GM18858 (cell line): ENCODE measurements around the gene MAN1A1.
"Not testable (repeated sequence)": the region's sequence is repeated elsewhere in the genome, so short reads cannot be mapped to it uniquely, and the experiment has no call there.

Source experiments
- ATAC-seq: cut with Tn5 transposase; IDR thresholded peaks from one replicate; pipeline ENCODE4 v1.9.1; 2021; ENCODE audit not compliant: unreplicated experiment

Gene MAN1A1

DNA sequence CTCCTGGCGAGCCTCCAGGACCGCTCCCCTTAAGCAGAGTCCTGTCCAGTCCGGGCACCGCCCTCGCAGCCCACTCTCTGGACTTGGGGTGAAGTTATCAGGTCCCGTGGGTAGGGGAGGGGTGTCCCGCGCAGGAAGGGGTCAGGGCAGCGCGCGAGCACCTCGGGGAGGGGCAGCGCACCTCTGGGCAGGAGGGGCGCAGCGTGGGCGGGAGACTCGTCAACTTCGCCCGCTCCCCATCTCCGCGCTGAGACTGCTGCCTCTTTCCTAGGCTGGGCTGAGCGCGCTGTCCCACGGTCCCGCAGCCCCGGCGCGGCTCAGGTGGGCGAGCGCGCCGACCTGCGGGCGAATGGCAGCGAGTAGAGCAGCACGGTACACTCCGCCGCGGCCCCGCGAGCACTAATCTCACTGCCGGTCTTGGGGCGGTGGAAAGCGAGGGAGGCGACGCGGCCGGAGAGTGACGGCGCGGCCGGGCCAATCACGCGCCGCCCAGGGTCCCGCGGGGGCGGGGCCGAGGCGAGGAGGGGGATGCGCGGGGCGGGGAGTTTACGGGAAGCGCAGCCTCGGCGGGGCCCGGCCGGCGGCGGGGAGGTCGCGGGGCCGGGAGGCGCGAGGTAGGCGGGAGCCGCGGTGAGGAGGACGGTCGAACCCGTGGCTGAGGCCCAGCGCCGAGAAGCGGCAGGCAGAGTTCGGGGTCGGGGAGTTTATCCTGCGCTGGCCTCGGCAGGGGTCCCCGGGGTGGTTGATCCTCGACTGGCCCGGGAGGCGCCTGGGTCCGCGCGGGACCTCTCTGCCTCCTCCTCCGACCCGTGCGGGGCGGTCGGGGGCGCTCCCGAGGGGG lies at the start of gene MAN1A1:
Gene MAN1A1, minus strand, starts transcription at position 401 of the 841 bp plus-strand sequence. CDS start 696 bp downstream, outside the sequence.
- peak; percentile 62 for ATAC-seq

DNA sequence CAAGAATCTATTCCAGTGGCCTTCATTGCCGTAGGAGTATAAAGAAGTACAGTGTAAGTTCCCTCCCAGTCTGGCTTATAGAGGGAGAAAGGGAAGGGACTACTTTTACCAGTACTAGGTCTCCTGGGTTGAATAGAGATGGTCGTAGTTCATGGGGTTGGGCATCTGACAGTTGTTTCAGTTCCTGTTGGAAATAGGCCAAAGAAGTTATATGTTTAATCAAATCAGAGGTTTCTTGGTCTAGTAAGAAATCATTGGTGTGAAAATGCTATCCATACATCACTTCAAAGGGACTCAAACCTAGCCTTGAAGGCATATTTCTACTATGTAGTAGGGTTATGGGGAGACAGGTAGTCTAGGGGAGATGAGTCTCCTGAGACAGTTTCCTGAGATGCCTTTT lies 45.6 kb upstream of the MAN1A1 start:
- peak; percentile 61 for ATAC-seq

DNA sequence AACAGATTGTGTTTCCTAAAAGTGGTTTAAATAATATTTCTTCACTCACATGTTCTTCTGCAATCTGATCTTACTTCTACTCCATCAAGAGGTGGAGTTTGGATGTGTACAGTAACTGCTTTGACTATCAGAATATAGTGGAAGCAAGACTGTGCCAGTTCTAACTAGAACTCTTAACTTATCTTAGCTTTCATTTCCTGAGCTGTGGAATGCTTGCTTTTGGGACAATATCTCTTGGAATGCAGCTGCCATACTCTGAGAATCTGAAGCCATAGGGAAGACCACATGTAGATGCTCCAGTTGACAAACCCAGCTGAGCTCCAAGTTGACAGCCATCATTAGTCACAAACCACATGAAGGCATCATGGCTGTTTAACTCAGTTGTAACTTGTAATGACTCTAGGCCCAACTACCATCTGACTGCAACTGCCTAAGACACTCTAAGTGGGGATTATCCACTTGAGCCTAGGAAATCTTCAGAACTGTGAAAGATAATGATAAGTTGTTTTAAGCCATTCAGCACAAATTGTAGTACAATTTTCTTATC lies 40.8 kb upstream of the MAN1A1 start:
- no peak for ATAC-seq

- no peak for ATAC-seq
These were observed 36.4 kb upstream of the MAN1A1 start for GRCh38 chr6:119385994-119386393.

GRCh38 chr6:119384444-119384843 lies 34.9 kb upstream of the MAN1A1 start:
- ATAC-seq: no peak

- ATAC-seq: no peak
These were observed 30.2 kb upstream of the MAN1A1 start for GRCh38 chr6:119379809-119380208.

DNA sequence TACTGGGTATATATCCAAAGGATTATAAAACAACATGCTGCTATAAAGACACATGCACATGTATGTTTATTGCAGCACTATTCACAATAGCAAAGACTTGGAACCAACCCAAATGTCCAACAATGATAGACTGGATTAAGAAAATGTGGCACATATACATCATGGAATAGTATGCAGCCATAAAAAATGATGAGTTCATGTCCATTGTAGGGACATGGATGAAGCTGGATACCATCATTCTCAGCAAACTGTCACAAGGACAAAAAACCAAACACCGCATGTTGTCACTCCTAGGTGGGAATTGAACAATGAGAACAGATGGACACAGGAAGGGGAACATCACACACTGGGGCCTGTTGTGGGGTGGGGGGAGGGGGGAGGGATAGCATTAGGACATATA lies 27.5 kb upstream of the MAN1A1 start:
- ATAC-seq: not testable (repeated sequence)

DNA sequence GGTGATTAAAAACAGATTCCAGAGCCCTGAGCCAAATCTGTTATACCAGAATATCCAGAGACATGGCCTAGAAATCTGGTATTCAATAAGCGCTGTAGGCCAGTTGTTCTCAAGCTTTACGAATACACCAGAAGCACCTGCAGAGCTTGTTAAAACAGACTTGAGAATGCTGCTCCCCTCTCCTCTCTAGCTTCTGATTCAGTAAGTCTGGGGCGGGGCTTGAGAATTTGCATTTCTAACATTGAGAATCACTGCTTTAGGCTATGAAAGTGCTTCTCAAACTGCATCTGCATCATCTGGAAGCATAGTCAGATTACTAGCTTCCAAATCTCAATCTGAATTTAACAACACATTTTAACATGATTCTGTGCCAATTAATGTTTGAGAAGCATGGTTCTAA lies 20.5 kb upstream of the MAN1A1 start:
- no peak for ATAC-seq

DNA sequence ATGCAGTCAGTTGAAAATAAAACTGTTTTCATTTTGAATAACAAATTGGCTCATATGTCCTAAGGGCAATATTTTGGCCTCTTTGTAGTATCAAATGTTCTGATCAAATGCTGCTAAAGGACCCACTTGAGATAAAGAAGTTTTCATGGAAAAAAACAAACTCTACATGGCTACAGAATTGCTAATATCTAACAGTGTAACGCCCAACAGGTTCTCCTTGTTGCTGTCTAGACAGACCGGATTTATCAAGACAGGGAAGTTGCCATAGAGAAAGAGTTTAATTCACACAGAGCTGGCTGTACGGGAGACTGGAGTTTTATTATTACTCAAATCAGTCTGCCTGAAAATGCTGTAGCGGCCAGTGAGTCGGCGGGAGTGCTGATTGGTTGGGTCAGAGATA lies 19.4 kb upstream of the MAN1A1 start:
- no peak for ATAC-seq

GRCh38 chr6:119361209-119361608 lies 11.6 kb upstream of the MAN1A1 start:
- no peak for ATAC-seq

DNA sequence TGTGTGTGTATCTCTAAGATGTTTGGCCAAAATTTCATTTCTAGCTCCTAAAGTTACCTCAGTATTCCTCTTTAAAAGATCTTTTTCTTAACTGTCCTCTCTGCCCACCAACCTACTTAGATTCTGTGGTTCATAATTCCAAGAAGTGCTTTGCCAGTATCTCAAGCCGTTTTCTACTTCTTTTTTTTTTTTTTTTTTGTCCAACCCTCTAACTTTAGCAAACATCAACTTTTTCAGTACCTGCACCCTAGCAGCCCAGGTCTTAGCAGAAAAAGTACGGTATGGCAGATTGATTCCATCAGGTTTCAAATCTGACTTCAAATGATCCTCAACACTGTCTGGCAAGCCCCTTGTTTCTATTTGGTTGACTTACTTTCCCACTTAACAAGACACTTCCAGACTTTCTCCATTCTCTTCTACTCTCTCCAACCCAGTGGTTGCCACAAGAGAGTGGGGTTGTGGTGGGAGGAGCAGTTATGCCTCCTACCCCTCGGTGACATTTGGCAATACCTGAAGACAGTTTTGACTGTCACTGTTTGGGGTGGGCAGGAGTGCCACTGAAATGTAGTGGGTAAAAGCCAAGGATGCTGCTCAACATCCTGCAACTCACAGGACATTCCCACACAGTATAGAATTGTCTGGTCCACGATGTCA lies 10.8 kb upstream of the MAN1A1 start:
- ATAC-seq: no peak

- no peak for ATAC-seq
These were observed 6.3 kb upstream of the MAN1A1 start for GRCh38 chr6:119355890-119356289.

GRCh38 chr6:119355157-119355556 lies 5.6 kb upstream of the MAN1A1 start:
- ATAC-seq: no peak

DNA sequence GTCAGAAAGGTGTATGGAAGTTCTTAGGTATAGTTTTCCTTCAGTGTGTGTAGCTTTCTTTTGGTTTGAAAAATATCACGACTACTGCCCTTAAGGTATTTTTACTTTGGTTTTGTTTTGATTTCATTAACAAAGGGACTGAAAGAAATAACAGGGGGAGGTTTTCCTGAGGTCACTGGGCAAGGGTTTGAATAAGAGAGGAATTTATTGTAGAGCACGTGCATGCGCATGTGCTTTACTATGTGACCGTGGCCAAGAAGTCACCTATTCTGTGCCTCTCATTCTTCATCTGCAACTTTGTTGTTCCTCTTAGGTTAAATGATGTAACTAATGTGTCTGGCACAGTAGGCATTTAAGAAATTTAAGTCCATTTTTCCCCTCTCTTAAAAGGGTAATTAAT lies 4.1 kb upstream of the MAN1A1 start:
- no peak for ATAC-seq

DNA sequence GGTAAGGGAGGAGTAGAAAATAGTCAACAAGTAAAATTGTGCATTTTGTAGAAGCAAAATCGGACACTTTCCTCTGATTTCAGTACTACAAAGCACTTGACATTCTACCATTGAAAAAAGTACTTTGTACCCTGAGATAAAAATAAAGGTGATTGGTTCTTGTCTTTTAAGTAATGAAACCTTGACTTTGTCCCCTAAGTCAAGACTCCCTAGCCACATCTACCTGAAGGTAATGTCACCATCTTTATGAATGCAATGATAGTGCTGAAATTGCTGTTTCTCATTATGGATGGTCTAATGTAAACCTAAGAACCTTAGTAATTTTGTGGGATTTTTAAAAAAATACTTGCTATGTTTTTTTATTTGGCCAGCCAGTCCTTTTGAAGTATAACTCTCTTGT lies 2.4 kb upstream of the MAN1A1 start:
- ATAC-seq: no peak

DNA sequence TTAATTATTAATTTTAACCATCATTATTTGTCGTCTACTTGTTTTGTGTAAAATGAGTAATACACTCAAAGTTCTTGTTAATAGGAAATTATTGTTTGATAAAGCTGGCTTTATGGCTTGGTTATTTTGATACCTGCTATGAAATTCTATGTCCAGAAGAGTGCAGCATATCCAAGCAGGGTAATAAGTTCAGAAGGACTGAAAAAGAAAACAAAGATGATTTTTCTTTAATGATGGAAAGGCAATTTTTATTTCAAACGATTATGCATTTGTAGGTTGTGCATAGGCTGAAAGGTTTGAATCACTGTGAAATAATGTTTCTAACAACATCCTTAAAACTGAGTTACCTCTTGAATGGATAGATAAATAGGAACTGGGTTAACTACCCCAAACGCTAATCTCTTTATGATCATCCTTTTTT lies 1.4 kb upstream of the MAN1A1 start:
- ATAC-seq: no peak

GRCh38 chr6:119350202-119350951 lies 816 bp upstream of the MAN1A1 start:
- ATAC-seq: no peak

GRCh38 chr6:119348748-119349360 lies 707 bp downstream of the MAN1A1 start:
- ATAC-seq: no peak

GRCh38 chr6:119348096-119348747 lies 1.3 kb downstream of the MAN1A1 start:
- peak; percentile 14 for ATAC-seq

DNA sequence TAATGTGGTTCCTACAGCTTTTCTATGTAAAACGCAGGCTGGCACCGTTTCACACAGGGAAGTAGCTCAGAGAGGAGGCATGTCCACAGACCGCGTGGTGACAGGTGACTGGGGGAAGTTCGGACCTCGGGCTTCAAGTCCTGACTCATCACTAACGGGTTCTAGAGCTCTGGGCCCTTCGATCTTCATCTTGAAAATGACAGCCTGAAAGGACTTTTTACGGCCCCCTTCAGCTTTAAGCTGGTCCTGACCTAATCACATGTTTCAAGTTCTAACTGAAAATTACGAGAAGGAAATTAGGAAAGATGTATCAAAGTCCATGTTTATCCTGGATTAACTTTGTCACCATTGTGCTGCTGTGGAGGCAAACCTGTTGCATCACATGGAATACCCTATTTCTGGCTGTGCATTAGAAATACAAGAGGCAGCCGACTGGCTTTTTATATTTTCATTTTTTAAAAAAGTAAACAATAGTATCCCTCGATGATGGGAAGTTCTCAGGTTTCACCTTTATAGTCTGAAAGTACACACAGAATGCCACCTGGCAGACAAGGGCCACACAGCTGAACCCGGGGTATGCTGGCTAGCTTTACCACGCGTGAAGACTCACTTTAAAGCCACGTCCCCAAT lies 2.0 kb downstream of the MAN1A1 start:
- ATAC-seq: peak; percentile 20
